Occipital lobe (tissue), 2 donors: ENCODE data around the gene P2RY2. TPM values are rescaled to one million over a fixed set of nuclear protein-coding genes. Genes with fewer than 3 reads are reported as not detected.
"Not testable (repeated sequence)": the region's sequence is repeated elsewhere in the genome, so short reads cannot be mapped to it uniquely, and the experiment has no call there.

Experiments
- DNase-seq: peaks from one replicate; lab custom pipeline; 2025; lab: John Stamatoyannopoulos, UW
- total RNA-seq: library from RNA; depleted of rRNA; stranded (reverse); fragments of >200 nt; gene quantifications from one replicate; pipeline ENCODE4 v1.2.3, GENCODE V29; 2014

P2RY2 gene
- total RNA-seq, 1 donor from 2014 or later: not detected

DNA sequence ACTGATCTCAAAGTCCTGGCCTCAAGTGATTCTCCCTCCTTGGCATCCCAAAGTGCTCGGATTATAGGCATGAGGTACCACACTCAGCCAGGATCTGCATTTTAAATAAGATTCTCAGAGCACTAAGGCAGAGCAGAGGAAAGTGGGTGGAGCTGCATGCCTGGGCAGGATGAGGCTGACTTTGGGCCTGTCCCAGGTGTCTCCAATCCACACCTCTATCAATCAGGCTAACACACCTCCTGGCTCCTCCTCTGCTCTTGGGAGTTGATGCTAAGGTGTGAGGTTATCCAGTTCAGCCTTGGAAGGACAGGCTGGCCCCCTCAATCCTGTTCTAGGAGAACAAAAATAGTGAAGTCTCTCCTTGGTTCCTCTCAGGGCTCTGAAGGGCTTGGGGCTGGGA lies 30.2 kb upstream of the P2RY2 start:
- DNase-seq: no peak

DNA sequence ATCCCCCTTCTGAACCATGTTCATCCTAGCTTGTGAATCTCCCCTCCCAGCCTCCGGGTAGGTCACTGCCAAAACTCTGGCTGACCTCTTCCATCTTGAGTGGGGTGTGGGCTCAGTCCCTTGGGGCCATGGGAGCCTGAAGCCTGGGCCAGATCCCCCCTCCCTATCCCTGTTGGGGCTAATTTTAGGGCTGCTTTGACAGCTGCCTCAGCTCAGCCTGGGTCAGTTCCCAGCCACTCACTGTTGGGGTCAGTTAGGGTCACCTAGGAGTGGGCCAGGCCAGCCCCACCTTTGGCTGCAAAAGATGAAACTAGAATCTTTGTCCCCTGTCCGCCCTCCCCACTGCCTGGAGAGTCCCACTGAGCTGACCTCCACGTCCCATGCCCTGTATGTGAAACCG lies 29.8 kb upstream of the P2RY2 start:
- no peak for DNase-seq

DNA sequence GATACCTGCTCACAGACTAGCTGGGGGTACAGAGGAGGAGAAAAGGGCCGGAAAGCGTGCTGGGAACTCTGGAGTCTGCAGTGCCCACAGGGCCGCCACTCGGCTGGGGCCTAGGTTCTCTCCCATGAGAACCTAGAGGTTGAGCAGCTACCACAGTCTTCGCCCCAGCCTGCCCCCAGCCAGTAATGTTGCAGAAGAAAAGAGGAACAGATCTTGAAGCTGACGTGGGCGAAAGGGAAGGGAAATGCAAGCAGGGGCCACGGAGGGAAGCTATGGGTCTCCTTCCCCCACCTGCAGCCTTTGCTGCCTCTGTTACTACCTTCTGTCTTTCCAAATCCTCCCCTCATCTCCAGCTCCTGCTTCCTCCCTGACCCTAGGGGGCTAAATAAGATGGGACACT lies 28.8 kb upstream of the P2RY2 start:
- DNase-seq: no peak

DNA sequence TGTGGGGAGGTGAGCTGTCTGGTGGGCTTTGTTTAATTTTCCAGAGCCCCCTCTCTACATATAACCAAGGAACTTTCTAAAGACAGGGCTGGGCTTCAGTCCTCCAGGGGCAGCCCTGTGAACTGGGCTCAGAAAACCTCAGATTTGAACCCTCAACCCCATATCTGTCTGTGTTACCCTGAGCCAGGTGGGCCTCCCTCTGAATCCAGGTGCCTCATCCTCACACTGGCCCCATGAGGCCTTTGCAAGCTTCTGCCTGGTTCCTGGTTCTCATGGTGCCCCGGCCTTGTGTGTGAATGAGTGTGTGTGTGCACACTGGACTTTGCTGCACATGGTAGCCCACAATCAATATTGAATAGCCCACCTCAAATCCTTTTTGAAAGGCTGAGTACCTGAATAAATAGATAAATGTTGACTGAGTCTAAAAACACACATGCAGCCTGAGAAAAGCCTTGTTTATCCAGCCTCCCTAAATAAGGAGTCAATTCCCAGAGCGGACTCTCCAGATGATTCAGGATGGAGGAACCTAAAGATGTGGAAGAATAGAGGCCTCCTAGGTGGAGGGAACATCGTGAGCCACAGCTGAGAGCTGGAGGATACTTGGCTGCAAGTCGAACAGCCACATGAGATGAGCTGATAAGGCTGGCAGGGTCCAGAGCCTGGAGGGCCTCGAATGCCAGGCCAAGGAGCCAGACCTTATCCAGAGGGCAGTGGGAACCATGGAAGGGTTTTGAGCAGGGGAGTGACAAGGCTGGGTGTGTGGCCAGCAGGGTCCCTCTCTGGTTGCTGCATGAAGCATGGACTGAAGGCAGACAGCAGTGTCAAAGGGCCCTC lies 28.1 kb upstream of the P2RY2 start:
- DNase-seq: no peak

DNA sequence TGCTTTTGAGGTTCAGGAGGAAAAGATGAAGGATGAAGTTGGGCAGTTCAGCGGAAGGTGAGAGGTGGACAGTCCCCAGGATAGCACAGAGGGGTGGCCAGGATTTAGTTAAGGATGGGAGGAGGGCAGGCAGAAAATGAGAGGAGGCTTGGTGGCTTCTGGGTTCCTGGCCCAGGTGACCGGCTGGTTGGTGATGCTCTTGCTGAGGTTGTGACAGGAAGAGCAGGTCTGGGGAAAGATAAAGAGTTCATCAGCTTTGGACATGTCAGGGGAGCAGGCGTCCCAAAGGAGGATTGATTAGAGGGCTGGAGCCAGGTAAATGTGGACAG lies 27.6 kb upstream of the P2RY2 start:
- no peak for DNase-seq

DNA sequence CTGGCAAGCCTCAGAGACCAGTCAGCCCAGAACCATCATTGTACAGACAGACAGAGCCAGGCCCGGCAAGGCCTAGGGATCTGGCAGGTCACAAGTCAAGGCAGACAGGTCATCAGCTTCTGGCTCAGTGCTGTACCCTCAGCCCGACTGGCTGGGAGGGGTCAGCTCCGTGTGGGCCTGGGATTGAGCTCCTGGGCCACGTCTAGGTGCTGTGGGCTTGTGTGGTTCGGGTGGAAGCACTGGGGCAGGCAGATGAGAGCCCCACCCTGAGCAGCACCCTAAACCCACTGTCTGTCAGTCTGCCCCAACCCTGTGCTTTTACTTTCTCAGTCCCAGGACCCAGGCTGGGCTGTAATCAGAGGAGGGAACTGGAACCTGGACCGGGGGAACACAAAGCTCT lies 26.9 kb upstream of the P2RY2 start:
- DNase-seq: no peak

DNA sequence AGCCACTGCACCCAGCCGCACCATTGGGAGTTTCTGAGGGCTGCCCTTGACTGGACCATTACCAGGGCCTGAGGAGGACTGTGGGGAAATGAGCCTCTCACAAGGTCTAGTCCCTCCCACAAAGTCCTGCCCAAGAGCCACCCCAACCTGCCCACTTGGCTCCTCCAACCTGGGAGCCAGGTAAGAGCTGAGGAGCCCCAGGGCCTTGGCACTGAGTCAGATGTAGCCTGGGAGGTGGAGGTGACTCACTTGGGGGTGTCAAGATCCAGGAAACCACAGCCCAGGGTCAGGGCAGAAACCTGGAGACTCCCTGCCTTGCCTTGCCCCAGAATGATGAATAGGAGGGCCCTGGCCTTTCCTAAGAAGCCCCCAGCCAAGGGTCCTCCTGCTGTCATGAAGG lies 25.8 kb upstream of the P2RY2 start:
- no peak for DNase-seq

DNA sequence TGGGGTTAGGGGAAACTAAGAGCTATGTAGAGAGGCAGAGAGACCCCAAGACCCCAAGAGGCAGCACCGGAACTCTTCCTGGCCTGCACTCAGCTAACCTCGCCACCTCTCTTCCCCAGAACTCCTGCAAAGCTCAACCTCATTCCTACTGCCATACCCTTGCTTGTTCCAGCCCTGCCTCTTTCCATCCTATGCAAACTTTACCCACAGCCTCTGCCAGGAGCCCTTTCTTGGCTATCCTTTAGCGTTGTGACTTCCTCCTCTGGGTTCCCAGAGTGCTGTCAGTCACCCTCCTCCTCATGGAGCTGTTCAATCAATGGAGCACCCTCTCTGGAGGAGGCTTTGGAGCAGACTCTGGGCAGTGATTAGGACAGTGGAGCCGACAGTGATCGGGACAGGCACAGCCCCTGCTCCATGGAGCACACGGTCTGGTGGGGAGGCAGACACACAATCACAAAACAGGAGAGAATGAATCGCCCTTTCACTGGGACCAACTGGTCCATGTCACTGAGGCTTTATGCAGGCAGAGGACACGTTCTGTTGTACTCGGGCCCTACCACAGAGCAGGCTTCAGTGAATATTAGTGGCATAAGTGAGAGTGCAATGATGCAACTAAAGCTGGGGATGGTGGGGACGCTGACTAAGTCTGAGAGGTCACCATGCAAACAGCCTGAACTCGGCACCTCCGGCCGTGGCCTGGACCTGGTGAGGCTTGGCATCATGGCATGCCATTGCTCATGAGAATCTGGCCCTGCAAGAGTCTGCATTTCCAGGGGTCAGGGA lies 24.6 kb upstream of the P2RY2 start:
- no peak for DNase-seq

DNA sequence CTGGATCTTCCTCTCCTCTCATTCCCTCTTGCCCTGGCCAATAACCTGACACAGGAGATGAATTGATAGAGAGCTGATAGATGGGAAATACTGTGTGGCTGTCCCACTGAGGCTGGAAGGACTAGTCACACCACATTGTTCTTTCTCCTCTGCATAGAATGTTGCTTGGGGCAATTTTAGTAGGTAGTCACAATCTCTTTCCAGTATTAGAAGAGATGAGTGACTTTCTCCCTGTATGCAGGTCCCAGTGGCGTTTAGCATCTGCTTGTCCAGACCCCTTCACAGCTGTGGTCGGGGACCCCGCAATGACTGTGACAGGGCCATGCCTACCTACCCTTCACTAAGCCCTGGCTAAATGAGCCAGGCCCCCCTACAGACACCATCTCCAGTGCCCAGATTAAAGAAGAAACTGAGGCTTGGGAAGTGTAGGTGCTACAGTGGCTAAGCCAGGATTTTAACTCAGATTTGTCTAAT lies 24.0 kb upstream of the P2RY2 start:
- DNase-seq: no peak

DNA sequence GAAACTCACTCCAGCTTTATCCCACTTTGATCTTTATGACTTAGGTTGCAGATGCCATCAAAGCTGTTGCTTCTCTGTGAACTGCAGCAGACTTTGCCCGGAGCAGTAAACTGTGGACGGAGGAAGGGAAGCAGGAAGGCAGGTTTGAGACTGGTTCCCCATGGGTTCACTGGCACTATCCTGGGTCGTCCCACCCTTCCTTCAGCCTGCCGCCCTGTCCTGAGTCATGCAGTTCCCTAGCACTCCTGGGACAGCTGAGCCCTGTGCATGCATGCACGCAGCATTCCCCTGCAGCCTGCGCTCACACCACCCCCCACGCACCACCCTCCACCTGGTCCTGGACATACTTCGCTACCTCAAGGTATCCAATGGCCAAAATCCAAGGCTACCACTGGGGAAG lies 23.5 kb upstream of the P2RY2 start:
- no peak for DNase-seq

DNA sequence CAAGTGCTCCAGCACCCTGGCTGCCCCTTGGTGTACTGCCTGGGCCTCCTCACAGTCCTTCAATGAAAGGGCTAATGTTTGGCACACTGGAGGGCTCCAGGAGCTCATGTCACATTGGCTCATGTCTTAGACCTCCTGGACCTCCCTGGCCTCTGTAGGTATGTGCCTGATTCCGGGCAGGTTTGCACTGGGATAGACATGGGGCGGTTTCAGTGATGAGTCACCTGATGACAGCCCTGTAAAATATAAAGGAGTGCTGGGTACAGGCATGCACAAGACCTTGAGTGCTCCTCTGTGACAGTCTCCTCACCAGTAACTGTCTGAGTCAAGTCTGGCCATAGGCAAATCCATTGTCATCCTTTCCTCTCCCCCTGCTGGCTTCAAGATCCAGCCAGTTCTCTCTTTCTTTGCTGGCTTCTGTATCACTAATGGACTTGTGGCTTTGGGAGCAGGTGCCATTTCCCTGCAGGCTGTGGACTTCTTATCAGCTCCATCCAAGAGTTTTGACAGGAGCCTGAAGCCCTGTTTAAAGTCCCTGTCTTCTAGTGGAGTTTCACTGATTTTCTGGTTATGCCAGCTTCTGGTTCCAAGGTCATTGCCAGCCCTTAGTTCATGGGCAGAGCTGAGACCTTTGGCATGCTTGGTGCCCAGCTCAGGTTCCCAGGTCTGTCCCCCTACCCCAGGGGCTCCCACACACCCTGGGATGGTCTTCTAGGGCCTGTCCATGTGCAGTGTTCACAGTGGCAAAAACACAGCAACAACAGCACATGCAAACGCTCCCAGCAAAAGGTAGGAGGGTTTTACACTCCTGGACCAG lies 22.7 kb upstream of the P2RY2 start:
- DNase-seq: no peak

DNA sequence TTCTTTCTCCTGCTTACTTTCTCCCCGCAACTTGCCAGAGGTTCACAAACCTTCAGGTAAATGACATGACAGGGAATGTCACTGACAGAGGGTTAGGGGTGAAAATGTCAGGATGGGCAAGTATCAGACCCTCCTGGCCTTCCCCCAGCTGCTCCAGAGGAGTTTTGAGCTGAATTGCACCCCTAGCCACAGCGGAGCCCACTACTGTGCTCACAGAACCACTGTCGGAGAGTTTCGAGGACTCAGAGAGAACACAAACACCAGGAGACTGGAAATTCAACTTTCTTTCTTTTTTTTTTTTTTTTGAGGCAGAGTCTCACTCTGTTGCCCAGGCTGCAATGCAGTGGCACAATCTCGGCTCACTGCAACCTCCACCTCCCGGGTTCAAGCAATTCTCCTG lies 21.5 kb upstream of the P2RY2 start:
- DNase-seq: no peak

DNA sequence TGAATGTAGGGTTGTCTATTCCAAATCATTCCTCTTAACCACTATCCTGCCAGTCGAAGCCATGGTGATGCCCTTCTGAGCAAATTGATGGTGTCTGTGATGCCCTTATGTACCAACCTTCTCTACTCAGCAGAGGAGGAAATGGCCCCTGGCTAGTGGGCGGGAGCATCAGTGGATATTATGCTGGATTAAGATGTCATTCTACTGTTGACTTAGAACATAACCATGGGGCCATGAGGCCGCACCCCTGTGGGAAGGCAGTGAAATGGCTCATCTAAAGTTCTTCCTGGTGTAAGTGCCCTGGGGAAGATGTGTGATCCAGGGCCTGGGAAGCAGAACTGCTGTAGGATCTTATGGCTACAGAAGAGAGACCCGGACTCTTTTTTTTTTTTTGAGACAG lies 20.7 kb upstream of the P2RY2 start:
- no peak for DNase-seq

DNA sequence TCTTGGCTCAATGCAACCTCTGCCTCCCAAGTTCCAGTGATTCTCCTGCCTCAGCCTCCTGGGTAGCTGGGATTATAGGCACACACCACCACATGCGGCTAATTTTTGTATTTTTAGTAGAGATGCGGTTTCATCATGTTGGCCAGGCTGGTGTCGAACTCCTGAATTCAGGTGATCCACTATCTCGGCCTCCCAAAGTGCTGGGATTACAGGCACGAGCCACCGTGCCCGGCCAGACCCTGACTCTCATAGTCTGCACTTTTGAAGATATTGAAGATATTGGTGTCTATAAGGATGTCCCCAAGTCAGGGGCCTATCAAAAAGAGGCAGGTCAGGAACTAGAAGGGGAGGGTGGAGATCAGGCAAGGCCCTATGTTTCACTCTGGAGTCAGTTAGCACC lies 20.3 kb upstream of the P2RY2 start:
- DNase-seq: not testable (repeated sequence)

DNA sequence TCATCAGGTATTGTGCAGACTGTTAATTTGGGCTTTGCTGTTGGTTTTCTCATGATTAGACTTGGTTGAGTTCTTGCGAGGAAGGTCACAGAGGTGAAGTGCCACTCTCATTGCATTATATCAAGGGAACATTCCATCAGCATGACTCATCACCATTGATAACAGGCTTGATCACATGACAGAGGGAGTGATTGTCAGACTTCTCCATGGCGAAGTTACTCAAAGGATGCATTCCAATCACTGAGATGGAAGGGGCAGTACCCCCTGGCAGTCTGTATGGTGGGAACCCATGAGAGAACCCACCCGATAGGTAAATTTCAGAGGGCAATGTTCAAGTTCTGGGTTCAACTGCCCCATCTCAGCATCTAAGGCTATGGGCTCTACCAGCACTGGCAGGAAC lies 19.4 kb upstream of the P2RY2 start:
- DNase-seq: no peak

DNA sequence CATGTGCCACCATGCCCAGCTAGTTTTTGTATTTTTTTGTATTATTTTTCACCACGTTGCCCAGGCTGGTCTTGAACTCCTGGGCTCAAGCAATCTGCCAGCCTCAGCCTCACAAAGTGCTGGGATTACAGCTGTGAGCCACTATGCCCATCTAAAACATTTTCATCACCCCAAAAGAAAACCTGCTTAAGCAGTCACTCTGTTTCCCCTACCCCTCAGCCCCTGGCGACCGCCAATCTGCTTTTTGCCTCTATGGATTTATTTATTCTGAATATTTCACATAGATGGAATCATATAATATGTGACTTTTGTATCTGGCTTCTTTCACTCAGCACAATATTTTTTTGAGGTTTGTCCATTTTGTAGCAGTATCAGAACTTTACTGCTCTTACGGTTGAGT lies 18.6 kb upstream of the P2RY2 start:
- DNase-seq: no peak

DNA sequence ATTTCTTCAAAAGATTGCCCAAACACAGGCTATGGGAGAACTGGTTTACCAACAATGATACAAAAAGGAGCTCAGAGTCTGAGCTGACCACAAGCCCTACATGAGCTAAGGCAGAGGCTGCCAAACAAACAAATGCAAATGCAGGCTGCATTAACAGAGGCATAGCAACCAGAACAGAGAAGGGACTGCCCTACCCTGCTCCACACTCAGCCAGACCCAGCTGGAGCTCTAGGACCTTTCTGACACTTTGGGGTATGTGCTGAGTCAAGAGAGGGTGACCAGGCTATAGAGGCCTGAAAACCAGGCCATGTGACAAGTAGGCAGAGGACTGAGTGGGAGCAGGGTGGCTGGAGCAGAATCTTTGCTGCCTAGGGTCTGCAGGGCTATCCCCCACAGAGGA lies 17.8 kb upstream of the P2RY2 start:
- no peak for DNase-seq

DNA sequence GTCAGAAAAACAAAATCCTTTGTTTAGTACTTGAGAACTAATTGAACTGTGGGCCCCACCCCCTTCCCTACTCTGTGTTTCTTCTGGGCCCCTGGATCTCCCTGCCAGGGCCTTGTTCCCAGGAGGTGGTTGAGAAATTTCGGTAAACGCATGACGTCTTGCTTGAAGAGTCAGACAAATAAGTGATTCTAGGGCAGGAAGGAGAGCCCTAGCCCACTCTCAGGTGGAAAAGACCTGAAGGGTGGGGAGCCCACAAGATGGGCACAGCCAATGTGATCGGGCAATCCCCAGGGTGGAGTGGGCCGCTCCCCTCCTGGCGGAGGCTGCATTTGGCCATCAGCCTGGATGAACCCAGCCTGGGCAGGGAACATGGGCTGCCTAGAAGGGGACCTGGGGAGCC lies 16.8 kb upstream of the P2RY2 start:
- no peak for DNase-seq

DNA sequence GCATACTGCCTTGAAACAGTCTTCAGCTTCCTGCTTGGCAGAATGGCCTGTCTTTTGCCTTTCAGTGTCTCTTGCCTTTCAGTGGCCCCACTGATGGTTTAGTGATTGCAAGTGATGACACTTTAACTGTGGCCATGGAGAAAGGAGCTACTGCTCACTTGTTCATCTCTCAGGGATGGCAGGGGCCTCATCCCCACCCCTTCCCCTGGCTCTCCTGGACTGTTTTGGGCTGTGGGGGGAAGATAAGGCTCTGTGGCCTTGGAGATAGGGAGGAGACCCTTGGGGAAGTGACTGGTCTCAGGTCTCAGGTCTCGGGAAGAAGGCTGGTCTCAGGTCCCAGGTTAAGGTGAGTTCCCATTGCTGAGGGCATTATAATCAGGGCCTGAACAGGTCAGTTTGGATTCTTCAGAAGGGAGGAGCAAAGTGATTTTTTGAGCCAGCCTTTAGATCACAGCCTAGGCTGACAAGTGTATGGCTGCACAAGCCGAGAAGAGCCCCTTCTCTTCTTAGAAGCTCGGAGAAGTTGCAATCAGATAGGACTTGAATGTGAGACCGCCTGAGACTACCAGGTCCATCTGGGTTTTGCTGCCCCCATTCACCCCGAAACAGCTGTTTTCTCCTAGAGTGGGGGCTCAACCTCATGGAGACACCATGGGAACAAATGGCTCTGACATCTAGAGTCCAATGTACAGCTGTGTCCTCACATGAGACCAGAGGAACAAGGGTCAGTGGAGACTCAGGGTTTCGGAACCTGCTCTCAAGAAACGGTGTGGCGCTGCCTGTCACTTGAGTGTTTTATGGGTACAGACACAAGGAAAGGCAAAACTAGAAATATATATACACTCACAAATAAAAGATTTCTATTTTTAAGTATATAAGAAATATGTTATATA lies 15.9 kb upstream of the P2RY2 start:
- no peak for DNase-seq

DNA sequence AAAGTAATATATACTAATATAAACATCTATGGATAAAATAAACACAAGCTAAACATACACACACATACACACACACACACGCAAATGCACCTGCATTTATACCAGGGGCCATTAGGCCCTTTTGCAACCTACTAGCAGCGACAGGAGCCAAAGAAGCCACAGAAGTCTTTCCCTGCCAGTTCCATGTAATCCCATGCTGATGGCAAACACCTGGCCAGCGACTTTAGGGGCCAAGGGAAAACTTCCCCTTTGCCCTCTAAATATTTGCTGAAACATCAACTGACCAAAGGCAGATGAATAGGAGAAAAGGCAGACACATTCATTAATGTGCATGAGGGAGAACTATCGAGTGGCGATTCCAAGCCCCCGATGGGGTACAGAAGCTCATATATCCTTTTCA lies 14.8 kb upstream of the P2RY2 start:
- no peak for DNase-seq

DNA sequence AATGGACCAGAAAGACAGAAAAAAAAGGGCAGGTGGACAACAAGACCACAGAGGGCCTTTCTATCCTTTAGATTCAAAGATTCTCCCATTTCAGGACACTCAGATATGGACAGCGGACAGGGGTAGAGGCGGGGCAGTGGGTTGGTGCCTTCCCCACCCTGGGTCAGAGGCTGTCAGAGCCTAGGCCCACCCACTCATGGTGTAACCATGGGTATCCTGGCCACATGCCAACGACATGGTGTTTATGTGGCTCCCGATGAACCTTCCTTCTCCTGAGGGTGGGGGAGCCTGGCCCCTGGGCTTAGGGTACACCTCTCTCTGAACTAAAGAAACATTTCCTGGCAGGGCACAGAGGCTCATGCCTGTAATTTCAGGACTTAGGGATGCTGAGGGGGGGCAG lies 14.3 kb upstream of the P2RY2 start:
- no peak for DNase-seq
